HUES64 (cell line): ENCODE results near the gene SMAD9.
"Not testable (repeated sequence)": the region's sequence is repeated elsewhere in the genome, so short reads cannot be mapped to it uniquely, and the experiment has no call there.

Experiments
- H3K27ac ChIP-seq: 2 replicates; pipeline ENCODE4 v1.7.0; 2013; ENCODE audit warnings: low read depth, low read length, inconsistent platforms
- H3K27me3 ChIP-seq: 2 replicates; pipeline ENCODE4 v1.6.1; 2013; ENCODE audit warnings: mild to moderate bottlenecking, low read length; ENCODE audit not compliant: insufficient read depth
- H3K36me3 ChIP-seq: 2 replicates; pipeline ENCODE4 v1.6.1; 2013; ENCODE audit warnings: mild to moderate bottlenecking, low read length; ENCODE audit not compliant: insufficient read depth
- H3K4me1 ChIP-seq: 2 replicates; pipeline ENCODE4 v1.6.1; 2013; ENCODE audit warnings: mild to moderate bottlenecking, low read length, moderate library complexity; ENCODE audit not compliant: insufficient read depth
- H3K4me3 ChIP-seq: 2 replicates; pipeline ENCODE4 v1.5.1; 2013; ENCODE audit warnings: mild to moderate bottlenecking, low read length, moderate library complexity
- H3K9ac ChIP-seq: 2 replicates; pipeline ENCODE4 v1.6.1; 2013; ENCODE audit warnings: mild to moderate bottlenecking, low read depth, low read length
- H3K9me3 ChIP-seq: 2 replicates; pipeline ENCODE4 v1.6.1; 2013; ENCODE audit warnings: low read depth, low read length; ENCODE audit not compliant: insufficient read depth
- WGBS: fragments of 150-250, 120-280 bp; methylation state at CpG from one replicate; pipeline ENCODE4 v1.1.7; 2013; ENCODE audit warnings: missing lambda C conversion rate; 5-methylcytosine and 5-hydroxymethylcytosine counted together

SMAD9 gene

DNA sequence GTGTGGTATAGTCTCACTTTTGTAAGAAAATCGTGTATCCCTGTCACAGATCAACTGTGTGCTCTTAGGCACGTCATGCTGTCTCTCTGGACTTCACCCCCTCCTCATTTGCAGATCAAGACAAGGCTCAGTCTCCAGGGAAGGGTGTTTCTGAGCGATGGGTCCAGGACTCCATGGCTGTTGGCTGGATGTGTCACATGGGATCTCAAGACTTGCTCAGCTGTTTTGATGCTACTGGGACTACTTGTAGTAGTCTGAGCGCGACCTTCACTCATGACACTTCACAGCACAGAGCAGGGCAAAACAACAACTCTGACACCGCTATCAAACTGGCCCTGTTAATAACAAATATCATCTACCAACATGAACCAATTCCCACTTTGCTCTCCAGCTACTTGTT, 36.2 kb downstream of the SMAD9 start:
- Histone ChIP-seq H3K27ac (no peak overlapping the region), H3K9me3 (no peaks in the 10 kb centered on the region), H3K36me3 (no peaks in the 10 kb centered on the region), H3K4me3 (no peak overlapping the region), H3K4me1 (peaks cover 11% of the 10 kb centered on the region; the same call in 1 of the 2 replicates), H3K27me3 (no peaks in the 10 kb centered on the region), H3K9ac (no peak overlapping the region)
- 80% methylated on average over 6 of the region's 6 CpGs for WGBS

DNA sequence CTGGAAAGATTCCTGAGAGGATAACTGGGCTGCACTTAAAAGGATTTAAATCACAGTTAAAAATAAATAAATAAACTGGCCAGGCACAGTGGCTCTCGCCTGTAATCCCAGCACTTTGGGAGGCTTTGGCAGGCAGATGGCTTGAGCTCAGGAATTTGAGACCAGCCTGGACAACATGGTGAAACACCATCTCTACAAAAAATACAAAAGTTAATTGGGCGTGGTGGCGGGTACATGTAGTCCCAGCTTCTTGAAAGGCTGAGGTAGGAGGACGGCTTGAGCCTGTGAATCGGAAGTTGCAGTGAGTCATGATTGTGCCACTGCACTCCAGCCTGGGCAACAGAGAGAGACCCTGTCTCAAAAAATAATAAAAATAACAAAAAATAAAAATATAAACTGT, 36.6 kb downstream of the SMAD9 start:
- not testable (repeated sequence) for H3K27me3 ChIP-seq, H3K9me3 ChIP-seq, H3K4me3 ChIP-seq, H3K36me3 ChIP-seq, H3K27ac ChIP-seq, H3K9ac ChIP-seq, H3K4me1 ChIP-seq
- 97% methylated on average over 5 of the region's 5 CpGs for WGBS

DNA sequence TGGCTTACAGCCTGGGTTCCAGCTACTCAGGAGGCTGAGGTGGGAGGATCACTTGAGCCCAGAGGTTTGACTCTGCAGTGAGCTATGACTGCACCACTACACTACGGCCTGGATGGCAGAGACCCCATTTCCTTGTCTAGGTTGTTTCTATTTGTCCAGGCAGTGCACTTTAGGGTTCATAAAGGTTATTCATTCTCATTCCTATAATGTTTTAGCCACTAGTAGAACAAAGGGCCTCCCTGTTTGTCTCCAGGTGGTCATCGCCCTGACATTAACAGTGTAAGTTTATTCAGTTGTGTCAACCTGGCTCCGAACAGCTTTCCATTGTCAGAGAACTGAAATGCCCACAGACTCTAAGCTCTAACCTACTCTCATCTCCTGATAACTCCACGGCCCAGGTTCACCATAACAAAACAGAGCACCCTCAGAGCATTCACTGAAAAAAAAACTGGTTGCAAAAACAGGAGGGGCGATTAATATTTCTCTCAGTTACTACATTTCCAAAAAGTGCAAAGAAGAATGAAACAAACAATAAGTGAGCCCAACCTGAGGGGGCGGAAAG, 37.1 kb downstream of the SMAD9 start:
- H3K27me3 ChIP-seq: no peaks in the 10 kb centered on the region
- H3K4me3 ChIP-seq: no peak overlapping the region
- no peak overlapping the region for H3K9ac ChIP-seq
- H3K36me3 ChIP-seq: no peaks in the 10 kb centered on the region
- 0 out of 2 replicates have a peak, but pooled peaks cover 5% of the 10 kb centered on the region for H3K4me1 ChIP-seq
- no peak overlapping the region for H3K27ac ChIP-seq
- H3K9me3 ChIP-seq: no peaks in the 10 kb centered on the region
- 95% methylated on average over 6 of the region's 6 CpGs for WGBS

DNA sequence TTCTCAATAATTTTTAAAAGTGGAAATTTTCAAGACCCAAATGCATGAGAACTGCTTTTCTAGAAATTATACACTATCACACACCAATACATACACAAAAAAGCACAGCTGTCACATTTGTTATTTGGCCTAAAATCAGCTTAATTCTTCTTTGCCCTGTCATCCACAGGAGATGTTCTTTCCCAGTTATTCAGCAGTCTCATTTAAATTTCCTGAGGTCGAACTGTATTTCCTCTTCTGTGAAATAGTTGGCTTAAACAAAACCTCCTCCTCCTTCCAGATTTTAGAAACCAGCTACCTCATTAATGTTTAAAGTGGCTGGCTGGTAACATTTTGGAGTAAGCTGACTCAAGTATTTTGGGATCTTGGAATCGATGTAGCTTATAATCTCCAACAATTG, 39.1 kb downstream of the SMAD9 start:
- H3K4me3 ChIP-seq: no peak overlapping the region
- H3K27ac ChIP-seq: no peak overlapping the region
- H3K27me3 ChIP-seq: no peaks in the 10 kb centered on the region
- WGBS: 89% methylated on average over 2 of the region's 2 CpGs
- no peak overlapping the region for H3K9ac ChIP-seq
- H3K9me3 ChIP-seq: no peaks in the 10 kb centered on the region
- H3K4me1 ChIP-seq: no peaks in the 10 kb centered on the region
- no peaks in the 10 kb centered on the region for H3K36me3 ChIP-seq

DNA sequence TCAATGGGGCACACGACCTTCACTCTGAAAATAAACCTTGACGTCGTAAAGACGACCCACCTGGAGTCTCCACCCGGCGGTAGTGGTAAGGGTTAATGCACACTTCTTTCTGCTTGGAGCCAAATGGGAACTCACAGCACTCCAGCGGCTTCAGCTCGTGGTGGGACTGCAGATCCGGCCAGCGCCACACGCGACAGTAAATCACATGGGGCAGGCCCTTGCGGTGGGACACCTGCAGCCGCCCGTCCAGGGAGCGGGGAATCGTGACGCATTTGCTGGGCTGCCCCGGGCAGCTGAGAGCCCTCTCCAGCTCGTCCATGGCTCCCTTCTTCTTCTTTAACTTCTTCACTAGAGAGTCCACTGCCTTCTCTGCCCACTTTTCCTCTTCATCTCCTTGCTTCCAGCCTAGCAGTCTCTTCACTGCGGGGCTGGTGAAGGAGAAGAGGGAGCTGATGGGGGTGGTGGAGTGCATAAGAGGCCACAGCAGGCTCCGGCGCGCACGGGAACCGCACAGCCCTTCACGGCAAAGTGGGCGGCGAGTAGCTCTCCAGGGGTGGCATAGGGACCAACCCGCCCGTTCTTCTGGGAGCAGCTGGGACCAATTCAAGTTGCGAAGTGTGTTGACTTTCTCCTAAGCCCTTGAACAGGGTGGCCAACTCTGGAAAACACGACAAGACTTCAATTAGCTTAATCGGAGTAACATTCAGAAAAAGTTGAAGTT, 40.7 kb downstream of the SMAD9 start:
- H3K4me3 ChIP-seq: no peak overlapping the region
- H3K27ac ChIP-seq: no peak overlapping the region
- H3K4me1 ChIP-seq: no peaks in the 10 kb centered on the region
- H3K27me3 ChIP-seq: no peaks in the 10 kb centered on the region
- no peaks in the 10 kb centered on the region for H3K9me3 ChIP-seq
- H3K9ac ChIP-seq: no peak overlapping the region
- H3K36me3 ChIP-seq: no peaks in the 10 kb centered on the region
- 95% methylated on average over 34 of the region's 34 CpGs for WGBS

DNA sequence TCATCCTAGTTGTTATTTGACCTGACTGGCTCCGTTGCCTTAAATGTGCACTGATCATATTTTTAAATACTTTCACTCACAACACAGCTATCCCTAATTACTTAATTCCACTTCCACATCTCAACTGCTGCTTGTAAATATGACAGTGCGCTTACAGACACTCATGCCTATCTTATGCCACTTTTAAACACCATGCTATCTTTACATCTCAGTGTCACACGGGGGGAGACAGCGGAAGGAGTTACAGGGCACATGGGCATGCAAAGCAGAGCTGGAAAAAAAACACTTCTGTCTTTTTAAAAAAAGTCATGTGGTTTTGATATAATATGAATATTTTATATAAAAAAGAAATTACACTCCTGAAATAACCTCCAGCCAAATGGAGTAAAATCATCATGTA, 44.1 kb downstream of the SMAD9 start:
- H3K9ac ChIP-seq: no peak overlapping the region
- H3K36me3 ChIP-seq: no peaks in the 10 kb centered on the region
- 81% methylated on average over 4 of the region's 4 CpGs for WGBS
- no peaks in the 10 kb centered on the region for H3K9me3 ChIP-seq
- H3K4me3 ChIP-seq: no peak overlapping the region
- H3K27ac ChIP-seq: no peak overlapping the region
- H3K4me1 ChIP-seq: no peaks in the 10 kb centered on the region
- H3K27me3 ChIP-seq: no peaks in the 10 kb centered on the region

DNA sequence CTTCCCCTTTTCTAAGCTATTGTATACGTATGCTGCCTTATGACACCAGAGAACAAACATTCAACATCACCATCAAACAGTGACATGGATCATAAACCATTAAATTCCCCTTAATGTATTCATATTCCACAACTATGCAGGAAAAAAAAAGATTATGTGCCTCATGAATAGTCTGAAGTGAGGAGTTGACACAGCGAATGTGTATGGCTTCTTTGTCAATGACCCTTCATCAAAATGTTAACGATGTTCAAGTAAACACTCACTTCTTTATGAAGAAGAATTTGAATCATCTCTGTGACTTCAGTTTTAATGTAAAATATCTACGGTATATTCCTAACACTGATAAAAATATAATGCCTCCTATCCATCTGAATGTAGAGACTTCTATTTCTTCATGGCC, 44.6 kb downstream of the SMAD9 start:
- no peaks in the 10 kb centered on the region for H3K27me3 ChIP-seq
- no peak overlapping the region for H3K9ac ChIP-seq
- H3K4me3 ChIP-seq: no peak overlapping the region
- H3K4me1 ChIP-seq: no peaks in the 10 kb centered on the region
- H3K9me3 ChIP-seq: no peaks in the 10 kb centered on the region
- H3K36me3 ChIP-seq: no peaks in the 10 kb centered on the region
- no peak overlapping the region for H3K27ac ChIP-seq
- WGBS: 99% methylated on average over 3 of the region's 4 CpGs

DNA sequence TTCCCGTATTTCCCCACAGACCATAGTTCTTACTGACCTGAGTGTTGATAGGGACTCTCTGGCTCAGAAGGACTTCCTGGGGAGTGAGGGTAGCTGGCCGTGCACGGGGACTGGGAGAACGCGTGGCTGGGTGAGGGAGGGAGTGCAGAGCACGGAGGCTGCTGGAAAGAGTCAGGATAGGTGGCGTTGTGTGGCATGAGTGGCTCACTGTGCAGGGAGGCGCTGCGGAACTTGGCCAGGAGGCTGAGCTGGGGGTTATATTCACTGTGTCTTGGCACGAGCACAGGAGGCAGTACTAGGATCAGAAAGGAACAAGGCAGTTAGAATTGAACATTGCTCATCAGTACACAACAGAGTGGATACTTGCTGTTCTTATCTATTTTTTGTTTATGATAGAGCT, 47.4 kb downstream of the SMAD9 start:
- 75% methylated on average over 10 of the region's 10 CpGs for WGBS
- no peaks in the 10 kb centered on the region for H3K36me3 ChIP-seq

DNA sequence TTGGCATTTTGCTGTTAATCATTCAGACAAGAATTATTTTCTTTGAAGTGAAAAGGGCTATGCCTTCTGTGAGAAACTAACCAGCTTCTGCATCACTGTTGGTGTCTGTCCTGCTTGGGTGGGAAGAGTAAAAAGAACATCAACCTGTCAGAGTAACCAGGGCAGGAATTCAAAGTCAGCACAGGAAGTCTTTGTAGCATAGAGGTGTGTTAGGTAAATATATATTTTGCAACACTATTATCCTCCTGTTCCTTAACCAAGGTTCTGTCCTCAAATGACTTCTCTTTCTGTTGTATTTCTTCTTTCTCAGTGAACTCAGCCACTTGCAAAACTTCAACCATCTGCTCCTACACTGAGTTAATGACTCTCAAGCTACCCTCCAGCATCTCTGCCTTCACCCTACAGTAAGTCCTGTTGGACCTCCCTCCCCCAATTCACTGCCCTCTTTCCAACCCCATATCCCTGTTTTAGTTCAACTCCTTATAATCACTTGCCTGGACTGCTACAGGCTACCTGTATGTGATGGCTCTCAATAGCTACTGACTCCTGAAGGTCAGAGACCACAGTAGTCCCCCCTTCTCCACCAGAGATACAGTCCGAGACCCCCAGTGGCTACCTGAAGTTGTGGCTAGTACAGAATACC, 49.9 kb downstream of the SMAD9 start:
- H3K4me3 ChIP-seq: no peak overlapping the region
- no peaks in the 10 kb centered on the region for H3K9me3 ChIP-seq
- H3K36me3 ChIP-seq: no peaks in the 10 kb centered on the region
- H3K27me3 ChIP-seq: no peaks in the 10 kb centered on the region
- WGBS: 100% methylated on average over 1 of the region's 1 CpG
- no peak overlapping the region for H3K27ac ChIP-seq
- peaks cover 11% of the 10 kb centered on the region; the same call in 1 of the 2 replicates for H3K4me1 ChIP-seq
- no peak overlapping the region for H3K9ac ChIP-seq

More for the DNA sequence above, 47.4 kb downstream of the SMAD9 start:
- Histone ChIP-seq H3K4me3 (no peak overlapping the region), H3K27ac (no peak overlapping the region), H3K27me3 (no peaks in the 10 kb centered on the region), H3K9me3 (no peaks in the 10 kb centered on the region), H3K4me1 (peaks cover under 1% of the 10 kb centered on the region; the same call in 1 of the 2 replicates), H3K9ac (no peak overlapping the region)

DNA sequence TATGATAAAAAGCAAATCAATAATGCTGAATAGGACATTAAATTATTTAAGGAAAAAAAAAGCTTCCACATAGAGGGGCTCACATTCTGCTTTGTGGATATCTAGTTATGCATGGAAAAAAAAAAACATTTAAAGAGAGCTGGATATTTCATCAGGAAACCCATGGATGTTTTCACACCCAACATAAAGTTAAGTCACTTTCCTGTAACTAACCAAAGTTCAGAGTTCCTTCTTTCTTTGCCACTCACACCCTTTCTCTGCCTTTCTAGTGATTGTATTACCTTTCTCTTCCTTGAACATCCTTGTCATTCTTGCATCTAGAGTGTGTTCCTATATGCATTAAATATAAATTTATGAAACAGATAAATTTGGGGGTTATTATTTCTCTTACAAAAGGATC, 53.8 kb downstream of the SMAD9 start:
- H3K36me3 ChIP-seq: no peaks in the 10 kb centered on the region
- peaks cover 11% of the 10 kb centered on the region; the same call in 1 of the 2 replicates for H3K4me1 ChIP-seq
- no peaks in the 10 kb centered on the region for H3K27me3 ChIP-seq

DNA sequence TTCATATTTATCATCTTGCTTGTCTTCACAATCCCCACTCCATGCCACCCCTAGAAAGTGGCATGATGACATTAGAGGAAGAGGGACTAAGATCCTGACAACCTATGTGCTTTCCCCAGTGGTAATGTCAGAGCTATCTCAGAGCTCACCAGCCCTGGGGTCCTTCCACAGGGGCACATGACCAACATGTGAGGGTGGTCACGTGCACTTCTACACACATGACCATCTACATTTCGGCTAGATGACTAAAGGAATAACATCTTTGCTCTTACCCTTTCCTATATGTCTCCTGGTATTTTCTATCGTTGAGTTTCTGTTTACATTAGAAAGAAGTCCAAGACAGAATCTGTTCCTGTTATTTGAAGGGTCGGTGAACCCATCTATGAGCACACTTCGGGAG, 54.8 kb downstream of the SMAD9 start:
- H3K9me3 ChIP-seq: no peaks in the 10 kb centered on the region
- H3K4me3 ChIP-seq: no peak overlapping the region
- no peak overlapping the region for H3K27ac ChIP-seq
- H3K36me3 ChIP-seq: no peaks in the 10 kb centered on the region
- H3K27me3 ChIP-seq: no peaks in the 10 kb centered on the region
- H3K4me1 ChIP-seq: peaks cover 11% of the 10 kb centered on the region; the same call in 1 of the 2 replicates
- no peak overlapping the region for H3K9ac ChIP-seq
- 95% methylated on average over 5 of the region's 5 CpGs for whole genome bisulfite sequencing

More for the DNA sequence above, 53.8 kb downstream of the SMAD9 start:
- Histone ChIP-seq H3K27ac (no peak overlapping the region), H3K4me3 (no peak overlapping the region), H3K9ac (no peak overlapping the region), H3K9me3 (no peaks in the 10 kb centered on the region)
